Activated T-cell treated with anti-CD3 and anti-CD28 coated beads for 24 hours (primary cell): ENCODE measurements around the gene LRRC8A.
A peak's percentile ranks its signal among the peaks of the same experiment; 100 is the strongest.

Experiments used
- DNase-seq: peaks from one replicate; pipeline ENCODE4 v3.0.0-alpha.2; 2020; ENCODE audit warnings: low read depth

Gene LRRC8A

GRCh38 chr9:128901822-128902221 is 19.9 kb downstream of the LRRC8A start:
- DNase-seq: no peak

- peak; percentile 72 for DNase-seq
Measured at GRCh38 chr9:128902351-128903078, 20.6 kb downstream of the LRRC8A start.

DNA sequence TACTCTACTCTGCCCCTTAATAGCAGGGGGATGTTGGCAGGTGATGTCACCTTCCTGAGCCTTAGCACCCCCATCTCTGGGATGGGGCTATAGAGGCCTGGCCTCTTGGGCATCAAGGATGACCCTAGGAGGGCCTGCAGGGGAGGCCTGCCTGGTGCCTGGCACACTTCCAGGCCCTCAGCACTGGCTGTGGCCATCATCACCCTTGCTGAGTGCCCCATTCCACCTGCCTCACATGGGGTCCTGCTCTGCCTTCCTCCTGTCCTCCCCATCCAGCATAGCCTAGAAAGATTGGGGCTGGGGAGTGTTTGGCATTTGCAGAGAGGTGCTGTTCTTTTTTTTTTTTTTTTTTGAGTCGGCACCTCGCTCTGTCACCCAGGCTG is 21.1 kb downstream of the LRRC8A start:
- no peak for DNase-seq

DNA sequence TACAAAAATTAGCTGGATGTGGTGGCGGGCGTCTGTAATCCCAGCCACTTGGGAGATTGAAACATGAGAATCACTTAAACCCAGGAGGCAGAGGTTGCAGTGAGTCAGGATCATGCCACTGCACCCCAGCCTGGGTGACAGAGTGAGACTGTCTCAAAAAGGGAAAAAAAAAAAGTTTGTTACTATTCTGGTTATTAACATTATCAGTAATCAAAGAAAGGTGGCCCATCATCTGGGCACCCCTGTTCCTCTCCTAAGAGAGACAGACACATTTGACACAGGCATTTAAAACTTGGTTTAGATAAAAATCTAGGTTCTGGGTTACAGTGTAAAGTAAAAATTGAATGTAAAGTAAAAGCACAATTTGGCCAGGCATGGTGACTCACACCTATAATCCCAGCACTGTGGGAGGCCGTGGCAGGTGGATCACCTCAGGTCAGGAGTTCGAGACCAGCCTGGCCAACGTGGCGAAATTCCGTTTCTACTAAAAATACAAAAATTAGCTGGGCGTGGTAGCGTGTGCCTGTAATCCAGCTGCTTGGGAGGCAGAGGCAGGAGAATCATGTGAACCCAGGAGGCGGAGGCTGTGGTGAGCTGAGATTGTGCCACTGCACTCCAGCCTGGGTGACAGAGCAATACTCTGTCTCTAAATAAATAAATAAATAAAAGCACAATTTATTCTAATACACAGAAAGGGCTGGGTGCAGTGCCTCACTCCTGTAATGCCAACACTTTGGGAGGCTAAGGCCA is 22.1 kb downstream of the LRRC8A start:
- DNase-seq: no peak

- DNase-seq: no peak
Measured at GRCh38 chr9:128905964-128906363, 24.0 kb downstream of the LRRC8A start.

GRCh38 chr9:128906741-128907140 is 24.8 kb downstream of the LRRC8A start:
- no peak for DNase-seq

- no peak for DNase-seq
Measured at GRCh38 chr9:128908372-128908771, 26.4 kb downstream of the LRRC8A start.

DNA sequence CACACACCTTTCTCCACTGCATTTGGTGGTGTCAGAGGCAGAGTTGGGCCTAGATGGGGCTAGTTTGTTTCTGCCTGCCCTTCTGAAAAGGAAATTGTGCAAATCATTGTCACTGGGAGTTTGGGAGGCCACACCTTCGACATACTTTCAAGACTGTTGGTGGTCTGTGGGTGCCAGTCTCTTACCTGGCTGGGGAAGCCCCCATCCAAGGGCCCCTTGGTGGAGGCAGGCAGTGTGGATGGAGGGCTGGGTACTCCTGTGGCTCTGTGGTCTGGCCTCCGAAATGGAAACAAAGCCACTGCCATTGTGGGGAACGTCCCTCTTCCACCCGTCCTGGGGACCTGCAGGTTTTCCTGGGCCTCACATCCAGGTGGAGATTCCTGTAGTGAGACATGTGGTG is 27.9 kb downstream of the LRRC8A start:
- no peak for DNase-seq

DNA sequence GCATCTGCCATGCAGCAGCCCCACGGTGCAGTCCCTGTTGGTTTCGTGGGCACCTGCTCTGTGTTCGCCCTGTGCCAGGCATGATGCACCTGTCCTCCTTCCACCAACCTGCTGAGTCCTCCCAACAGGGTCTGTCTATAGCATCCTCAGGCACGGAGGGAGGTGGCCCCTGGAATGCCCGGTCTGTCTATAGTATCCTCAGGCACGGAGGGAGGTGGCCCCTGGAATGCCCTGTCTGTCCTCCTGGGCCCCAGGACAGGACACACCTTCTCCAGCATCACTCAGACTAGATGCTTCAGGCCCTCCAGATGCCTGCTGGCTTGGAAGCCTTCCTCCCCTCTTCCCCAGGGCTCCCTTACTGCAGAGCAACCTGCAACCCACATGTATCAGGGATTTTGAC is 29.0 kb downstream of the LRRC8A start:
- DNase-seq: no peak

DNA sequence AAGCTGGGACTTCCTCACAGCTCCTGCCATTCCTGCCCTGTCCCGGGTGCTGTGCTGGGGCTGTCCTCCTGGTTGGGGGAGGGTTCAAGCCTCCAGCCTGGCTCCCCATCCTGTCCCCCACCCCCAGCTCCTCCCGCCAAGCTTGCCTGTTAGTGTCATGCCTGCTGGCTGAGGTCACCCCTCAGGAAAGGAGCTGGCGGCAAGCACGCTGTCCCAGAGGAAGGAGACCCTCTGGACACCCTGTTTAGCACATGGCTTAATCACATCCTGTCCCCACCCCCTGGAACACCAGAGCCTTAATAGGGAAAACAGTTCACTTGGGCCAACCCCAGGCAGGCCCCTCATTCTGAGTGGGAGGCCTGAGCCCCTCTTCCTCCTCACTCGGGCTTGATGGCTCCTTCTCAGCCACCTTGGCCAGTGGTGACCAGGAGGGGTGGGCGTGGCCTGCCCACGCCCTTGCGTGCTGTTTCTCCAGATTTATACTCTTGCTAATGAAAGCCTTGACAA is 29.6 kb downstream of the LRRC8A start:
- no peak for DNase-seq

DNA sequence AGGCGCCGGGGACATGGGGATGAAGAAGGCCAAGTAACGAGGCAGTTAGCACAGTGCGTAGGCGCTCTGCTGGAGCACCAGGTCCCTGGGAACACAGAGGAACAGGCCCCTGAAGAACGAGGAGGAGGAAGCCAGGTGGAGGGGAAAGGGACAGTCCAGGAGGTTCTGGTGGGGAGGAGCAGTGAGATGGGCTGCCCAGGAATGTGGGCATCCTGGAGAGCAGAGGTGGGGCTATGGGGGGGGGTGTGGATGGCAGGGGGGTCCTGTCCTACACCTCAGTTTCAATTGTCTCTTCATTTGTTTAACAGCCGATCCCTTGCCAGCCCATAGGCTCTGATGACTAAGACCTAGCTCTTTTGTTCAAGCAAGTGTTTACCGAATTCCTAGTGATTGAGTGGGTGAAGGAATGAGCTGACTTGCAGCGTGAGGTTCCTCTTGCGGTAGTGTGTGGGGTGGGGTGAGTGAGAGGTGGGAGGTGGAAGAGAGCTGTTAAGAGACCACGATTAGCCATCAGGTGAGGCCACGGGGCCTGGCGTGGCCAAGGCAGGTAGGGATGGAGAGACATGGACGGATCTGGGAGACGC is 30.4 kb downstream of the LRRC8A start:
- no peak for DNase-seq

DNA sequence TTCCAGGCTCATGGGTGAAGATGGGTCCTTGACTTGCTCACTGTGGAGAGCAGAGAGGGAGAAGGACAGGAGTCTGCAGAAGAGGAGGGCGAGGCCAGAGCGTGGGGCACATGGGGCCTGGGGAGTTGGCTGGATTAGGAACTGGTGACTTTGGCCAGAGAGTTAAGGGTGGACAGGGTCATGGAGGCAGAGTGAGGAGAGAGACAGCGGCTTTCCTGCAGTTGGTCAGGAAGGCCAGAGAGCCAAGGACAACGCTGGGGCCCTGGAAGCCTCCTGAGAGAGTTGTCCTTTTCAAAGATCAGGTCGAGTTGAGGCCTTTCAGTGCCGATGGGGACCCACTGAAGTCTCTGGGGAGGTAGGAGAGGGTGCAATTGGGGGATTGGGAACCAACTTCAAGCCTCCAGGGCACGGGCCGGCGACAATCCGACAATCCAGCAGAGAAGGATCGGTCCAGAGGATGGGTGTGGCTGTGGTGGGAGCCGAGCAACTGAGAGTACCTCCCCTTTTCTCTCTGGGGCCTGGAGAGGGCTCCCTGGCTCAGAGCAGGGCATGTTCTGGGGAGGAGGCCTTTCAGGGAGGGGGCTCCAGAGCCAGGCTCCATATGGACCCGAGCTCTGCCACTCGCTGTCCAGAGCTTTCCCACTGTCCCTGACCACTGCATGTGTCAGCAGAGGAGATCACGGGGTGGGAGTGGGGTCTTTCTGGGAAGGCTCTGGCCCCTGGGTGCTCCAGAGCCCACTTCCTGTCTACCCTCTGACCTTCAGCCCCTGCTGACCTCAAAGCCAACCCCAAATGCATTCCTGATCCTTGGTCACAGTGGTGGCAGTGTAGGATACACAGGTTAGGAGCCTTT is 31.3 kb downstream of the LRRC8A start:
- DNase-seq: no peak

DNA sequence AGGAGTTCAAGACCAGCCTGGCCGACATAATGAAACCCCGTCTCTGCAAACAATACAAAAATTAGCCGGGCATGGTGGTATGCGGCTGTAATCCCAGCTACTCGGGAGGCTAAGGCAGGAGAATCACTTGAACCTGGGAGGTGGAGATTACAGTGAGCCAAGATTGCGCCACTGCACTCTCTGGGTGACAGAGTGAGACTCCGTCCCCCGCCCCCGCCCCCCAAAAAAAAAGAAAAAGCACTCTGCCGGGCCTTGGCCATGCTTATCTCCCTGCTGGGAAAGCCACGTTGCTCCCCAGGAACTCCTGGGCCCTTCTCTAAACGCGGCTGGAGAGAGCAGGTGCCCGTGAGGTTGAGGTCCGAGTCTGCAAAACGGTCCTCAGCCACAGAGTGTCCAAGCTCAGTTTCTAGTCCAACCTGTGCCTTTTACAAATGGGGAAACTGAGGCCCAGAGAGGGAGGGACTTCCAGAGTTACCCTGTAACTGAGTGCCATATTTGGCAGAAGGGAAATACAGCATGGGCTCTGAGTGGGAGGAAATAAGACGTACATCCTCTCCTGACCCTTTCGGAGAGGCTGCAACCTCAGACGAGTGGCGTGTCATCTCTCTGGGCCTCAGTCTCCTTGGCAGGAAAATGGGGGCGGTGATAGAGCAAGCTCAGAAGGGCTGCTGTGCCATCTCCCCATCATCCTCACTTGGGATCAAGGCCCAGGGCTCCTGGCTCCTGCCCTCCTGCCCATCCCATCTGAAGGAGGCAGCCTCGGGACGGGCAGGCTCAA is 32.3 kb downstream of the LRRC8A start:
- DNase-seq: no peak

- no peak for DNase-seq
Measured at GRCh38 chr9:128916204-128916603, 34.3 kb downstream of the LRRC8A start.

DNA sequence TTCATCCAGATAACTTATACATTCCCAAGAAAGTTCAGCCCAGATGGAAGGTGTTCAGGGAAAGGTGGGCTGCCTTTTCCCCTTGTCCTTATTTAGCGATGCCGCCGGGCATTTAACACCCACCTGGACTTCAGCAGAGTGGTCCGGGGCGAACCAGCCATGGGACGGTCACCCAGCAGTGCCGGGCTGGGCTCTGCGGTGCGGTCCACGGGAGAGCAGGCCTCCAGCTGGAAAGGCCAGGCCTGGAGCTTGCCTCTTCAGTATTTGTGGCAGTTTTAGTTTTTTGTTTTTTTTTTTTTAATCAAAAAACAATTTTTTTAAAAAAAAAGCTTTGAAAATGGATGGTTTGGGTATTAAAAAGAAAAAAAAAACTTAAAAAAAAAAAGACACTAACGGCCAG is 34.8 kb downstream of the LRRC8A start:
- DNase-seq: no peak

DNA sequence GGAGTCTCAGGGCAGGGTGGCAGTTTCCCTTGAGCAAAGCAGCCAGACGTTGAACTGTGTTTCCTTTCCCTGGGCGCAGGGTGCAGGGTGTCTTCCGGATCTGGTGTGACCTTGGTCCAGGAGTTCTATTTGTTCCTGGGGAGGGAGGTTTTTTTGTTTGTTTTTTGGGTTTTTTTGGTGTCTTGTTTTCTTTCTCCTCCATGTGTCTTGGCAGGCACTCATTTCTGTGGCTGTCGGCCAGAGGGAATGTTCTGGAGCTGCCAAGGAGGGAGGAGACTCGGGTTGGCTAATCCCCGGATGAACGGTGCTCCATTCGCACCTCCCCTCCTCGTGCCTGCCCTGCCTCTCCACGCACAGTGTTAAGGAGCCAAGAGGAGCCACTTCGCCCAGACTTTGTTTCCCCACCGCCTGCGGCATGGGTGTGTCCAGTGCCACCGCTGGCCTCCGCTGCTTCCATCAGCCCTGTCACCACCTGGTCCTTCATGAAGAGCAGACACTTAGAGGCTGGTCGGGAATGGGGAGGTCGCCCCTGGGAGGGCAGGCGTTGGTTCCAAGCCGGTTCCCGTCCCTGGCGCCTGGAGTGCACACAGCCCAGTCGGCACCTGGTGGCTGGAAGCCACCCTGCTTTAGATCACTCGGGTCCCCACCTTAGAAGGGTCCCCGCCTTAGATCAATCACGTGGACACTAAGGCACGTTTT is 35.4 kb downstream of the LRRC8A start:
- DNase-seq: no peak

DNA sequence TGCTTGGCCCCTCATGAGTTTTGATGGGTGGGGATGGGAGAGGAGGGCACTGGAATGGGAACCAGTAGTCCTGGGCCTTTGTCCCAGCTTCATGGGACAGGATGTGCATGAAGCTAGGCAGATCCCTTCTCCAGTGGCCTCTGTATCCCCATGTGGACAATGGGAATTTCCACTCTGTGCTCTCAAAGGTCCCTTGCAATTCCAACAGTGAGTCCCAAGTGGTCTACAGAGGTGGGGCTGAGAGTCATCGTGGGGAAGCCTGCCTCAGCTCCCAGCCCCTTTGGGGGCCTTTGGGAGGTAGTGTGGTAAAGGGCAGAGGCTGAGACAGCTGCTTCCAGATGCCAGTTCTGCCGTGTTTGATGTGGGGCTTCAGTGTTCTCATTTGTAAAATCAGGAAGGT is 37.0 kb downstream of the LRRC8A start:
- DNase-seq: no peak

DNA sequence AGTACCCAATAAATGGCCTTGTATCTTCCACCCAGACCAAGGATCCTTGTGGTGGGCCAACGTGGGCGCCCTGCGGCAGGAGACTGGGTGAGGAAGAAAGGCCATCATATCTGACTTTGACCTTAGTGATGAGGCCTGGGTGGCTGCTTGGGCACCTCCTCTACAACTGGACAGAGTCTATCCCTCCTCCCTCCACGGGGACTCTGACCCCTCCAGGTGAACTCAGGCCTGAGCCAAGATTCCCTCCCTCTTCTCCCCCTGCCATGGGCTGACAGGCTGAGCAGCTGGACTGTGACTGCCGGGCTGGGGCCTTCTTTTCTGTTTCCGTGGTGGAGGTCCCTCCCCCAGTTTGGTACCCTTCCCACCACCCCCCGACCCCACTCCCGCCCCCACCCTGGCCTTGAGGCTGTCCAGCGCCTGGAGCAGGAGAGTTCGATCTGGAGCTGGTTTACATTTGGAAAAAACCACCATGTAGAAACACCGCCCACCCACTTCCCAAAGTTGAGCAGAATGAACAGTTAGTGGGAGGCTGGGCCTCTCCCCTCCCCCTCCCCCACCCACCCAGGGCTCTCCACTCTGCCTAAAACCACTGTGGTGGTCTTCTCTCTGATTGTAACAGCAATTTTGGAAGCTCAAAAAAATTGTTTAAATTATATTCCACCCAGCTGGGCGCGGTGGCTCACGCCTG is 37.6 kb downstream of the LRRC8A start:
- DNase-seq: no peak

DNA sequence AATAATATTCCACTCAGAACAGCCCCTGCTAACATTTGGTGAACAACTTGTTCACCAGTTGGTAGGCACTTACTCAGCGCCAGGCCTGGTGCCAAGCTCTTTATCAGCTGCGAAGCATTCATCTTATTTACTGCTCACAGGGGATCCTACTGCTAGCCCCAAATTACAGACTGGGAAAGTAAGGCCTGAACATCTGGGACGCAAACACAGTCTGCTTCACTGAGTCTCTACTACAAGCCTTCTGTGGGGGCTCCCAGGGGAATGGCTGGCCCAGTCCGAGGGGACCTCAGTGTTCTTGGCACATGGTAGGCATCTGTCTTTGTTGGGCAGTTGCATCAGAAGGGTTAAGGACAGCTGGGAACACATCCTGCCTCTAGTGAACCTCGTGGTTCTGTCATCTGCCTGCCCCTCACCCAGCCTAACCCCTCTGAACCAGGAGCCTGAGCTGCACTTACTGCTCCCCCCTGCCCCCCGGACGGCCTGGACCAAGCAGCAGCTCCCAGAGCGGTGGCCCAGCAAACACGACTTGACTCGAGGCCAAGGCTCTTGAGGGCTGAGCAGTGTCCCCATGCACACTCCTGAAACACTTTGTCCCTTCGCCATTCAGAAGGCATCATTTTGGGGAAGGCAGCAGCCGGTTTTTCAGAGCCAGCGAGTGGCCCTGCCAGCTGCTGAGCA is 38.6 kb downstream of the LRRC8A start, which contains the start of gene PHYHD1:
Gene PHYHD1 (plus strand): TSS at position 602 of the 678 bp plus-strand sequence. CDS start 1,342 bp downstream, outside the sequence.
- DNase-seq: no peak
